GM19351 (cell line): ENCODE measurements around the gene AFF1.

Experiments used
- ATAC-seq: cut with Tn5 transposase; IDR thresholded peaks from one replicate; pipeline ENCODE4 v1.9.1; 2021; ENCODE audit warnings: mild to moderate bottlenecking, moderate library complexity; ENCODE audit not compliant: unreplicated experiment

Gene AFF1

GRCh38 chr4:86918539-86919072 is 16.2 kb upstream of the AFF1 start:
- no peak for ATAC-seq

- ATAC-seq, result no peak
Measured at GRCh38 chr4:86919561-86920223, 15.1 kb upstream of the AFF1 start.

- ATAC-seq, result no peak
Measured at GRCh38 chr4:86921608-86922252, 13.1 kb upstream of the AFF1 start.

DNA sequence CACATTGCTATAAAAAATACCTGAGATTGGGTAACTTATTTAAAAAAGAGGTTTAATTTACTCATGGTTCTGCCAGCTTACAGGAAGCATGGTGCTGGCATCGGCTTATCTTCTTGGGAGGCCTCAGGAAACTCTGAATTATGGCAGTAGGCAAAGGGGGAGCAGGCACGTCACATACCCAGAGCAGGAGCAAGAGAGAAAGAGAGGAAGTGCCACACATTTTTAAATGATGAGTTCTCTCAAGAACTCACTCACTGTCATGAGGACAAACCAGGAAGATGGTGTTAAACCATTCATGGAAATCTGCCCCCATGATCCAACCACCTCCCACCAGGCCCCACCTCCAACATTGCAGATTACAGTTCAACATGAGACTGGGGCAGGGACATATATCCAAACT is 10.0 kb upstream of the AFF1 start:
- ATAC-seq, result no peak

- no peak for ATAC-seq
Measured at GRCh38 chr4:86926435-86927086, 8.2 kb upstream of the AFF1 start.

GRCh38 chr4:86927843-86928395 is 6.9 kb upstream of the AFF1 start:
- peak; percentile 19 for ATAC-seq

DNA sequence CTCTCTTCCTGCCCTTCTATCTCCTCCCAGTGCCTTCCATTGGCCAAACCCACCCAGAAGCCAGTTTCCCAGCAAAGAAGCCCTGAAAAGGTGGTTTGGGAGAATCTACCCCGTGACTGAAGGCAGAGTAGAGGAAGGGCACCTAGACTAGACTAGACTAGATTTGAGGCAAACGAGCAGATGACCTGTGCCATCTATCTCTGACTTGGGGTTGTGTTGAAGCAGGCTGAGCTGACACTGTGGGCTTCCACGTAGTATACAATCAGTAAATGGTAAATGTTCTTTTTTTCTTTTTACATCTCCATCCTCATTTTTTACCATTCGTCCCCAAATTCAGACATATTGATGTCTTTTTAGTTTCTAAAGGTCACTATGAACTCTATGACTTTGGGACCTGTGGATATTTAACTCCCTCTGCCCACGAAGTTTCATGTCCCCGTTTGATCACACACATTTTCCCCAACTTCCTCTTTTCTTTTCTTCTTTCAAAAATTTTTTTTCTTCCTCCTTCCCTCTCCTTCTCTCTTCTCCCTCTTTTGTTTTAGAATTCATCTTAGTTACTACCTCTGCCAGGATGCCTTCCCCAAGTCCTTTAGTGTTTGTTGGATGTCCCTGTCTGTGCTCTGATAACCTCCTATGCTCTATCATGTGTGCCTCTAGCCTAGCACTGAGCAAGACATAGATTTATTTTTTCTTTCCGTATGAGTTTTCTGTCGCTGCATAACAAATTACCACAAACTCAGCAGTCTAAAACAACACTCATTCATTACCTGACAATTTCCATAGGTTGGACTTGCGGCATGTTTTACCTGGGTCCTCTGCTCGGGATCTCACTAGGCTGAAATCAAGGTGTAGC is 6.2 kb upstream of the AFF1 start:
- peak; percentile 54 for ATAC-seq

GRCh38 chr4:86934147-86934770 is 552 bp upstream of the AFF1 start:
- ATAC-seq, result no peak

DNA sequence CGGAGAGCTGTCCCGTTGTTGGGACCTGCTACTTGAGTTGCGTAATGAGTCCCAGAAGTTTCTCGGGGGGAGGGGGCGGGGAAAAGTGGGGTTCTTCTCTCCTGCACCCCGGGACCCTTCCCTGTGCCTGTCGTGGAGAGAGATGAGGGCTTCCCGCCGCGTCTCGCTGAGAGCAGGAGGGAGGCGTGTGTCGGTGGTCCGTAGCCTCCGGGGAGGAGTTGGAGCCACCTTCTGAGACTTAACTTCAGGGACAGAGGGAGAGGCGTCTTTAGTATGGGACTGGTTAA is 698 bp downstream of the AFF1 start:
- no peak for ATAC-seq

DNA sequence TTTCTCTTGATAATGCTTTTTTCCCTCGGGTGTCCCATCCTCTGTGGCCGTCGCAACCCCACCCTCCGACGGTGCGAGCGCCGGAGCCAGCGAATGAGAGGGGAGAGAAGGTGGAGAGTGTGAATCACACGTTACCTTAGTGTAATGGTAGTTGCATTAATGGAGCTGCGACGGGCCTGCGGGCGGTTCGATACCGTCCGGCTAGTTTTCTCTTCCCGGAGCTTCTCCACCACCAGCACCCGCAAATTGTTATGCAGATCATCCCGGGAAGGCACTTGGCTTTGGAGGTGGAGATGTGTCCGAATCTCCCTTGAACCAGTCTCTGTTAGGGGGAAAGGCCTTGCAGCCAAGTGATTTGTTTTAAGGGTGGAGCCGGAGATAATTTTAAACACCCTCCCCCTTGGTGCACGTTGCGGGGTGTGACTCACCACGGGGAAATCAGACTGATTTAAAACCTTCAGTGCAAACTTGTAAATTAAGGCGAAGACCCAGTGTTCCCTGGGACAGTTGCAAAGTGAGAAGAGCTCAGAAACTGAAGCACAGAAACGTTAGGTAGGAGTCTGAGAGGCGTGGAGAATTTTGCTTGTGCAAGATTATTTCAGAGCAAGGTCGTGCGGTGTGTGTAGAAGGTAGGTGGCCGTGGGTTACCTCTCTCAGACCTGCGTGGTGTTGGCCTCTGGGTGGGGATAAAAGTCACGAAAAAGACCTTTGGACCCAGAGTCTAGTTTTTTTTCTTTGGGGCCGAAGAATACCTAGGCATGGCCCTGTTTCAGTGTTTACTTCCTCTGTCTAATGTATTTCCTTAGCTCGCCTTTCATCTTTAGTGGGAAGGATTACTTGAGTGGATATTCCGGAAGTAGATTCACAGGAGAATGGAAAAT is 1.3 kb downstream of the AFF1 start:
- ATAC-seq, result peak; percentile 34

GRCh38 chr4:86938771-86939520 is 4.1 kb downstream of the AFF1 start:
- ATAC-seq, result no peak

DNA sequence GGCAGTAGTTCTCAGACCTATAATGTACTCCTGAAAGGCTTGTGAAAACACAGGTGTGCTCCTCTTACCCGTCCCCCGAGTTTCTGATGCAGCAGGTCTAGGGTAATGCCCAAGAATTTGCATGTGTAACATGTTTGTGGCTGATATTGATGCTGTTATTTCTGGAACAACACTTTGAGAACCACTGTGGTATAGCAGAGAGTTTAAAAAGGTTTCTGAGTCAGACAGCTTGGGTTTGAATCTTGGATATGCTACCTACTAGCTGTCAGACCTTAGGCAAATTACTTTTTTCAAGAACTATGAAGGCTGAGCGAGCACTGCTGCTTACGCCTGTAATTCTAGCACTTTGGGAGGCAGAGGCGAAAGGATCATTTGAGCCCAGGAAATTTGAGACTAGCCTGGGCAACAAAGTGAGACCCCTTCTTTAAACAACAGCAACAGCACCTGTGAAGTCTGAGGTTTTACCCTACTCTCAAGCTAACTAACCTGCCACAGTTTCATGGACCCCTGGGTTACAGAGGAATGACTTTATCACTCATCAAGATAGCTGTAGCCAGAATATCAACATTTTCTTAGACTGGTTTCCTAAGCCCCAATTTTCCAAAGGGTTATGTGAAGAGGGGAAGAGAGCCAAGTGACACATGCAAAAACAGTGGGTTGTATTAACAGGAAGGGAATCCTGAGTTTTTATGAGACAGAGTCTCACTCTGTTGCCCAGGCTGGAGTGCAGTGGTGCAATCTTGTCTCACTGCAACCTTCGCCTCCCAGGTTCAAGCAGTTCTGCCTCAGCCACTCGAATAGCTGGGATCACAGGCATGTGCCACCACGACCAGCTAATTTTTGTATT is 5.1 kb downstream of the AFF1 start:
- peak; percentile 63 for ATAC-seq

DNA sequence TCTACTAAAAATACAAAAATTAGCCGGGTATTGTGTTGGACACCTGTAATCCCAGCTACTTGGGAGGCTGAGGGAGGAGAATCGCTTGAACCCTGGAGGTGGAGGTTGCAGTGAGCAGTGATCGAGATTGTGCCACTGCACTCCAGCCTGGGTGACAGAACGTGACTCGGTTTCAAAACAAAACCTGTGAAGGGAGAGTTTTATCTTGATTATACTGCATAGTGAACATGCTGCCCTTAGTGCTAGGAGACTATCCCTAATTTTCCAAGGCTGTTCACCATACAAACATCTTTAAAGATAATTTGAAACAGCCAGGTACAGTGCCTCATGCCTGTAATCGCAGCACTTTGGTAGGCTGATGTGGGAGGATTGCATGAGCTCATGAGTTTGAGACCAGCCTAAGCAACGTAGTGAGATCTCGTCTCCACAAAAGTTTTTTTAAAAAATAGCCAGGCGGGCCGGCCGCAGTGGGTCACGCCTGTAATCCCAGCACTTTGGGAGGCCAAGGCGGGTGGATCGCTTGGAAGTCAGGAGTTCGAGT is 6.2 kb downstream of the AFF1 start:
- no peak for ATAC-seq

DNA sequence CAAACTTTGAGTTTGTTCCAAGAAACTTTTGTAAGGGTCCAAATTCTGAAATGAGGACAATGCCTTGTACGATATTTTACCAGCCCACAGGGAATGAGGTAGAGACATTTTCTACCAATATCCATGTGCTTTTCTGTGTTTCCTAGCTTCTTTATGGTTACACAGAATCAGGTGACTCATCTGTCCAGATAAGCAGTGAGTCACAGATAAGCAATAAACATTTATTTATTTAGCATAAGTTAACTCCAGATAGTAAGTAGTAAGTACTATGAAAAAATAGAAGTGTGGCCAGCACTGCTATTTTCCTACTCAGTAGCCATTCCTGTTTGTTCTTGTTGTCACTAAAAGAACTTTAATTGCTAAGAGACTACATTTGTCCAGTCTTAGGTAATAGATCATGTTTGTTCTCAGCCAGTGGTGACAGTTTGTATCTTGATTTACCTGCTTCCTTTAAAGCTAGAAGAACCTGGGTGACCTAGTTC is 7.4 kb downstream of the AFF1 start:
- no peak for ATAC-seq

- ATAC-seq, result no peak
Measured at GRCh38 chr4:86944964-86945781, 10.4 kb downstream of the AFF1 start.

GRCh38 chr4:86946868-86947500 is 12.2 kb downstream of the AFF1 start:
- ATAC-seq, result no peak
